ENCODE results near the gene LDLRAD4.

LDLRAD4 gene

GRCh38 chr18:13232086-13232917 lies 13.7 kb downstream of the LDLRAD4 start:
- Histone ChIP-seq H3K4me3 (ENCODE audit: low read length) (no peak overlapping the region), H3K9ac (ENCODE audit: low read depth, low read length) (no peak overlapping the region), H3K4me1 (ENCODE audit: insufficient read depth, low read length) (peaks cover 4% of the 10 kb centered on the region; the same call in 1 of the 2 replicates), H3K36me3 (ENCODE audit: insufficient read depth, low read depth, low read length) (no peaks in the 10 kb centered on the region), H3K9me3 (ENCODE audit: insufficient read depth, low read depth, low read length) (no peaks in the 10 kb centered on the region), H3K27ac (ENCODE audit: low read length) (no peak overlapping the region), H3K27me3 (ENCODE audit: insufficient read depth, low read length) (no peaks in the 10 kb centered on the region)

- no peak overlapping the region for H3K4me3 ChIP-seq (ENCODE audit: low read length)
- no peaks in the 10 kb centered on the region for H3K36me3 ChIP-seq (ENCODE audit: insufficient read depth, low read depth, low read length)
- peaks cover 4% of the 10 kb centered on the region; the same call in 1 of the 2 replicates for H3K4me1 ChIP-seq (ENCODE audit: insufficient read depth, low read length)
- H3K27me3 ChIP-seq (ENCODE audit: insufficient read depth, low read length), result no peaks in the 10 kb centered on the region
- no peaks in the 10 kb centered on the region for H3K9me3 ChIP-seq (ENCODE audit: insufficient read depth, low read depth, low read length)
- H3K9ac ChIP-seq (ENCODE audit: low read depth, low read length), result no peak overlapping the region
- no peak overlapping the region for H3K27ac ChIP-seq (ENCODE audit: low read length)
These were observed 14.6 kb downstream of the LDLRAD4 start for GRCh38 chr18:13232971-13233786.

GRCh38 chr18:13233787-13234783 lies 15.5 kb downstream of the LDLRAD4 start:
- peaks cover 4% of the 10 kb centered on the region; the same call in 1 of the 2 replicates for H3K4me1 ChIP-seq (ENCODE audit: insufficient read depth, low read length)
- H3K9ac ChIP-seq (ENCODE audit: low read depth, low read length), result no peak overlapping the region
- H3K27ac ChIP-seq (ENCODE audit: low read length), result no peak overlapping the region
- no peaks in the 10 kb centered on the region for H3K36me3 ChIP-seq (ENCODE audit: insufficient read depth, low read depth, low read length)
- no peaks in the 10 kb centered on the region for H3K9me3 ChIP-seq (ENCODE audit: insufficient read depth, low read depth, low read length)
- no peak overlapping the region for H3K4me3 ChIP-seq (ENCODE audit: low read length)
- H3K27me3 ChIP-seq (ENCODE audit: insufficient read depth, low read length), result no peaks in the 10 kb centered on the region

GRCh38 chr18:13235421-13235831 lies 16.9 kb downstream of the LDLRAD4 start:
- Histone ChIP-seq H3K27me3 (ENCODE audit: insufficient read depth, low read length) (no peaks in the 10 kb centered on the region), H3K9ac (ENCODE audit: low read depth, low read length) (no peak overlapping the region), H3K4me1 (ENCODE audit: insufficient read depth, low read length) (peaks cover 4% of the 10 kb centered on the region; the same call in 1 of the 2 replicates), H3K9me3 (ENCODE audit: insufficient read depth, low read depth, low read length) (no peaks in the 10 kb centered on the region), H3K27ac (ENCODE audit: low read length) (no peak overlapping the region), H3K36me3 (ENCODE audit: insufficient read depth, low read depth, low read length) (no peaks in the 10 kb centered on the region), H3K4me3 (ENCODE audit: low read length) (no peak overlapping the region)

- no peaks in the 10 kb centered on the region for H3K27me3 ChIP-seq (ENCODE audit: insufficient read depth, low read length)
- peaks cover 4% of the 10 kb centered on the region; the same call in 1 of the 2 replicates for H3K4me1 ChIP-seq (ENCODE audit: insufficient read depth, low read length)
- H3K9ac ChIP-seq (ENCODE audit: low read depth, low read length), result no peak overlapping the region
- H3K4me3 ChIP-seq (ENCODE audit: low read length), result no peak overlapping the region
- H3K9me3 ChIP-seq (ENCODE audit: insufficient read depth, low read depth, low read length), result no peaks in the 10 kb centered on the region
- no peak overlapping the region for H3K27ac ChIP-seq (ENCODE audit: low read length)
- H3K36me3 ChIP-seq (ENCODE audit: insufficient read depth, low read depth, low read length), result no peaks in the 10 kb centered on the region
These were observed 17.4 kb downstream of the LDLRAD4 start for GRCh38 chr18:13235981-13236380.

GRCh38 chr18:13236411-13236810 lies 17.9 kb downstream of the LDLRAD4 start:
- Histone ChIP-seq H3K36me3 (ENCODE audit: insufficient read depth, low read depth, low read length) (no peaks in the 10 kb centered on the region), H3K4me3 (ENCODE audit: low read length) (no peak overlapping the region), H3K9me3 (ENCODE audit: insufficient read depth, low read depth, low read length) (no peaks in the 10 kb centered on the region), H3K27me3 (ENCODE audit: insufficient read depth, low read length) (no peaks in the 10 kb centered on the region), H3K9ac (ENCODE audit: low read depth, low read length) (no peak overlapping the region), H3K27ac (ENCODE audit: low read length) (no peak overlapping the region), H3K4me1 (ENCODE audit: insufficient read depth, low read length) (peaks cover 4% of the 10 kb centered on the region; the same call in 1 of the 2 replicates)

- H3K4me3 ChIP-seq (ENCODE audit: low read length), result no peak overlapping the region
- H3K9me3 ChIP-seq (ENCODE audit: insufficient read depth, low read depth, low read length), result no peaks in the 10 kb centered on the region
- no peak overlapping the region for H3K27ac ChIP-seq (ENCODE audit: low read length)
- no peak overlapping the region for H3K9ac ChIP-seq (ENCODE audit: low read depth, low read length)
- H3K36me3 ChIP-seq (ENCODE audit: insufficient read depth, low read depth, low read length), result no peaks in the 10 kb centered on the region
- H3K4me1 ChIP-seq (ENCODE audit: insufficient read depth, low read length), result peaks cover 4% of the 10 kb centered on the region; the same call in 1 of the 2 replicates
- H3K27me3 ChIP-seq (ENCODE audit: insufficient read depth, low read length), result no peaks in the 10 kb centered on the region
These were observed 18.5 kb downstream of the LDLRAD4 start for GRCh38 chr18:13237073-13237472.

GRCh38 chr18:13237641-13238040 lies 19.1 kb downstream of the LDLRAD4 start:
- Histone ChIP-seq H3K9me3 (ENCODE audit: insufficient read depth, low read depth, low read length) (no peaks in the 10 kb centered on the region), H3K27ac (ENCODE audit: low read length) (no peak overlapping the region)

GRCh38 chr18:13239171-13239956 lies 20.8 kb downstream of the LDLRAD4 start:
- no peaks in the 10 kb centered on the region for H3K9me3 ChIP-seq (ENCODE audit: insufficient read depth, low read depth, low read length)
- no peak overlapping the region for H3K27ac ChIP-seq (ENCODE audit: low read length)
- H3K36me3 ChIP-seq (ENCODE audit: insufficient read depth, low read depth, low read length), result no peaks in the 10 kb centered on the region
- H3K27me3 ChIP-seq (ENCODE audit: insufficient read depth, low read length), result no peaks in the 10 kb centered on the region
- no peak overlapping the region for H3K4me3 ChIP-seq (ENCODE audit: low read length)
- H3K9ac ChIP-seq (ENCODE audit: low read depth, low read length), result no peak overlapping the region
- H3K4me1 ChIP-seq (ENCODE audit: insufficient read depth, low read length), result peaks cover 4% of the 10 kb centered on the region; the same call in 1 of the 2 replicates

More at GRCh38 chr18:13237641-13238040, 19.1 kb downstream of the LDLRAD4 start:
- no peak overlapping the region for H3K4me3 ChIP-seq (ENCODE audit: low read length)
- H3K36me3 ChIP-seq (ENCODE audit: insufficient read depth, low read depth, low read length), result no peaks in the 10 kb centered on the region
- no peak overlapping the region for H3K9ac ChIP-seq (ENCODE audit: low read depth, low read length)
- no peaks in the 10 kb centered on the region for H3K27me3 ChIP-seq (ENCODE audit: insufficient read depth, low read length)
- peaks cover 4% of the 10 kb centered on the region; the same call in 1 of the 2 replicates for H3K4me1 ChIP-seq (ENCODE audit: insufficient read depth, low read length)

GRCh38 chr18:13240060-13240725 lies 21.6 kb downstream of the LDLRAD4 start:
- H3K4me3 ChIP-seq (ENCODE audit: low read length), result no peak overlapping the region
- H3K9ac ChIP-seq (ENCODE audit: low read depth, low read length), result no peak overlapping the region
- H3K9me3 ChIP-seq (ENCODE audit: insufficient read depth, low read depth, low read length), result no peaks in the 10 kb centered on the region
- no peaks in the 10 kb centered on the region for H3K36me3 ChIP-seq (ENCODE audit: insufficient read depth, low read depth, low read length)
- H3K4me1 ChIP-seq (ENCODE audit: insufficient read depth, low read length), result peaks cover 4% of the 10 kb centered on the region; the same call in 1 of the 2 replicates
- no peaks in the 10 kb centered on the region for H3K27me3 ChIP-seq (ENCODE audit: insufficient read depth, low read length)
- no peak overlapping the region for H3K27ac ChIP-seq (ENCODE audit: low read length)

Measured in iPS-20b (cell line).